Measurements from ENCODE around the gene ATP6V1A.
A peak's percentile ranks its signal among the peaks of the same experiment; 100 is the strongest.

Gene ATP6V1A

GRCh38 chr3:113747283-113748046 is 630 bp downstream of the ATP6V1A start:
- DNase-seq = peak; percentile 8

DNA sequence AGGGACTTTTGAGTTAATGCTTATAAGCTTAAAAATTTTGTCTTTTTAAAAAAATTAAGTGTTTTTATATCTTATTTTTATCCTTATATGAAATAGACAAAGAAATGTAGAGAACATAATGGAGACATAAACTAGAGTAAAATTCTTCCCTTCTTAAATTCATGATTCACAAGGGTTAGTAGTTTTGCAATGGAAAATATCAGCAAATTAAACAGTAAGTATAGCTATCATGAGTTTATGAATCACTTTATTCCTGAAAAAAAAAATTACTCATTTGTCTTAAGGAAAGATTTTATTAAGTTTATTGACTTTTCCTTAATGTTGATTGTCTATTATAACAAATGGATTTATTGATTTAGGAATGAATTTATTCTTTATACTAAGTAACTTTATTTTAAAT is 4.3 kb downstream of the ATP6V1A start:
- no peak for DNase-seq

DNA sequence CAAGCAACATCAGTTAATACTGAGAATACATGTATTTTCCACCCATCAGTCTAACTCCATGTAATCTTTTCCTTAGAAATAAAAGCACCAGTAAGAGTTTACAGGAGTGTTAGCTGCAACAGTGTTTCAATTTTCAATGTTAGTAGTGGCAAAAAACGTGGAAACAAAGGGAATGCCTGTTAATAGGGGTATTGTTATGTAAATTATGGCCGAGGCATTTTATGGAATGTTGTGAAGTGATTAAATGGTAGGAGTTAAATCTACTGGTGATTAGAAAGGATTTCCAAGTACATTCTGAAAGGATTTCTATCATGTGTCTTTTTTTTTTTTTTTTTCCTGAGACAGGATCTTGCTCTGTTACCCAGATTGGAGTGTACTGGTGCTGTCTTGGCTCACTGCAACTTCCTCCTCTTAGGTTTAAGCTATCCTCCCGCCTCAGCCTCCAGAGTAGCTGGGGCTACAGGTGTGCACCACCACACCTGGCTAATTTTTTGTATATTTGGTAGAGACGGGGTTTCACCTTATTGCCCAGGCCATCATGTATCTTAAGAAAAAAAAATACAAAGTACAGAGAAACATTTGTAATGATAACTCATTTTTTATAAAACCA is 6.6 kb downstream of the ATP6V1A start:
- DNase-seq = no peak

DNA sequence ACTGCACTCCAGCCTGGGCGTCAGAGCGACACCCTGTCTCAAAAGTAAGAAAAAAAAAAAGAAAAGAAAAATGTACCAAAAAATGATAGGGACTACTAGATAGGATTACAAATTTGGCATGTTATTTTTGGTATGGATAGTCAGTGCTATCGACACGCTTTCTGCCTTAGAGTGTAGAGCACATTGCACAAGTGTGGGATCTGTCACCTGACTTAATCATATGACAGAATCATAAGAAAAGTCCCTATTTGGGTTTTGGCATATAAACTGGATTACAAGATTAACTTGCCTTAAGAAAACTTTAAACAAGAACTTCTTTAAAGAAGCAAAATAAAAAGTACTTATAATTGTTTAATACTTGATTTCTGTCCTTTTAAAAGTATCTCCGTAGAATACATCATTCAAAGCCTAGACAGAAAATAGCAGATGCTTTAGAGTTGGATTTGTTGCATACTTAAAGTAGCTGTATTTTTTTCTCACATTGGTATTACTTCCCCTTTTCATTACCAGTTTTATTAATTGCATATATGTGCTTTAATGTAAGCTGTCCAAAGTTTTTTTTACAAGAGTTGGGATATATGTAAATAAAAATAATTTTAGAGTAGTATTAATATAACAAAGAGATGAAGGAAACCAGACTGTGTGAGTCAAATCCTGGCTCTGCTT is 7.8 kb downstream of the ATP6V1A start:
- DNase-seq = no peak

- DNase-seq = peak; percentile 74
Measured at GRCh38 chr3:113758389-113759024, 11.7 kb downstream of the ATP6V1A start.

GRCh38 chr3:113764698-113765097 is 17.9 kb downstream of the ATP6V1A start:
- DNase-seq = no peak

DNA sequence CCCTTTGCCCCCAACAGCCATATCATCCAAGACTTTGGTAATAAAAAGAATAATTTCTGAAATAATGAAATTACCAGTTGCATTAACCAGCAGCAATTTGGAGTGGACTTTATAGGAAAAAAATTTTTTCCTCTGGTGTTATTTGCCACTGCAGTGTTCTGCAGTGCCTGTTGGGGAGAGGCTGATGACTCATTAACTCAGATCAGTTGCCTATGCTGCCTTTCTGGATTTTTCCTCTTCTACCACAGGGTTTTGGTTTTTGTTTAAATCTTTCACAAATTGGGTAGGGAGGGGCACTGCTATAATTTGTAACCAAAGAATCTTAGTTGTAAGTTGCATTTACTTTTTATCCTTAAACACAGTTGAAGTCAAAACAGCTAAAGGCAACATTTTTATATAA is 22.7 kb downstream of the ATP6V1A start:
- peak; percentile 54 for DNase-seq

DNA sequence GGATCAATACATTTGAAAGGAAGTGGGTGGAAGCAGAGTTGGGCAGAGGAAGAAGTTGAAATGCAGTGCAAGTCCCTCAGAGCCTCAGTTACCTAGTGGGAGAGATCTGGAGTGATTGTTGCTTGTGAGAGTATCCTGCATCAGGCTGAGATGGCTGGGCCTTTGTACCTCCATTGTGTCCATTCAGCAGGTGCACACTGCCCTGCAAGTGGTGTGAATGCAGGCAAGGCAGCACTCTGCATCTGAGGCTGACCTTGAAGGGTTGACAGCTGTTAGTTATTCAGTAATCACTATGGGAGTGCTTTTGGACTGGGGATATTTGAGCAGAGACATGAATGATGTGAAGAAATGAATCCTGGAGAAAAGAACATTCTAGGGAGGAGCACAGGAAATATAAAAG is 25.2 kb downstream of the ATP6V1A start:
- no peak for DNase-seq

GRCh38 chr3:113773381-113773780 is 26.5 kb downstream of the ATP6V1A start:
- DNase-seq = peak; percentile 48

DNA sequence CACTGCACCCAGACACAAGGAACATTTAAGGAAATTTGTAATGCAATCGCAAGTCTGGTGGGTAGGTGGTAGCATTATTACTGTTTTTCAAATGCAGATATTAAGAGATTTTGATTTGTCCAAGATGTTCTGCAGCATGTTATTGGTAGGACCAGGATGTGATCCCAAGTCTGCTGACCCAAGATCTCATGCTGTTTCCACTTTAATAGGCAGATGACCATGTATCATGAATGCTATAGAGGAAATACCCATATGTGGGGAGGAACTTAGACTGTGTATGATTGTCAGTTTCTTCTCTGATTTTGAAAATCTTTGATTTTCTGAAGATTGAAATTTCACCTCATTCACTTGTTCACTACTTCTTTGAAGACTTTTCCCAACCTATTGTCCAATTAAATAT is 28.7 kb downstream of the ATP6V1A start:
- DNase-seq = no peak

DNA sequence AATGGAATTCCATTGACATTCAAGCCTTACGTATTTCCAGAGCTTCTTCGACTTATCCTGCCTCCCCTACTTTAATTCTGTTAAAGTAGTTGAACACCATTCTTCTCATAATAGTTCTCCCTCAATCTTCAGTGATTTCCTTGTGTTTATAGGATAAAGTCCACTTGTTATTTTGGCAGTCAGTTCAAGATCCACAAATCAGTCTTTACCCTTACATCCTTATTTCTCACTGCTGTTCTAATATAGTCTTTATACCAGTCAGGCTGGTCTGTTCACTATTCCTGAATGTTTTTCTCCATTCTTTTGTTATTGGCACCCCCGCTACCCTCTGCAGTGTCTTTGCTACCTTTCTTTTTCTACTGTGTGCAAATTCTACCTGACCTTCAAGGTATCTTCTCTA is 29.7 kb downstream of the ATP6V1A start:
- DNase-seq = no peak

DNA sequence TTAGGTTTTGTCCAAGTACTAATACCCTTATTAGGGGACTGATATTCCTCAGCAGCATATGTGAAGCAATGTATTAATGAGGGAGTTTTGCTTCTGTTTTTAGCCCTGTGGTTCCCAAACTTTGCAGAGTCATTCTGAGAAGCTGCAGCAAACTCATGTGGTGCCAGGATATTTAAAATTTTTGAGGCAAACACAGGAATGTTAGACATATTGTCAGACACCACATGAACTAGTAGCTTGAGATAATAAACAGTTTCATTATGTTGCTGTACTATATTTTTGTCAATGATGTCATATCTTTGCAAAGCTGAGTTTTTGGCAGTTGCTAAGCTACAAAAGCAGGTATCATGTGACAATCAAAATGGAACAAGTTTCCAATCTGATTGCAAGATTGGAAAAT is 36.6 kb downstream of the ATP6V1A start:
- peak; percentile 98 for DNase-seq

DNA sequence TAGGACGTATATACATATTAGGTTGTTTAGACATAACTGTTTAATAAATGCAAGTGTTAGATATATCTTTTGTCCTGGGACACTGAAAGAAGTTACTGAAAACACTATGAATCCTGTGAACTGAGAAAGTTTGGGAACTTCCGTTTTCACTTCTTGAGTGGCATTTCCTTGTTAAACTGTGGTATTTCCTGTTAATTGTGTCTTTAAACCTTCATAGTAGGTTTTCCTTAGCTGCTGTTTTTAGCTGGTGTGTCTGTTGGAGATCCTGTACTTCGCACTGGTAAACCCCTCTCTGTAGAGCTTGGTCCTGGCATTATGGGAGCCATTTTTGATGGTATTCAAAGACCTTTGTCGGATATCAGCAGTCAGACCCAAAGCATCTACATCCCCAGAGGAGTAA is 37.1 kb downstream of the ATP6V1A start:
- peak; percentile 7 for DNase-seq

- DNase-seq = no peak
Measured at GRCh38 chr3:113791381-113791780, 44.5 kb downstream of the ATP6V1A start.

DNA sequence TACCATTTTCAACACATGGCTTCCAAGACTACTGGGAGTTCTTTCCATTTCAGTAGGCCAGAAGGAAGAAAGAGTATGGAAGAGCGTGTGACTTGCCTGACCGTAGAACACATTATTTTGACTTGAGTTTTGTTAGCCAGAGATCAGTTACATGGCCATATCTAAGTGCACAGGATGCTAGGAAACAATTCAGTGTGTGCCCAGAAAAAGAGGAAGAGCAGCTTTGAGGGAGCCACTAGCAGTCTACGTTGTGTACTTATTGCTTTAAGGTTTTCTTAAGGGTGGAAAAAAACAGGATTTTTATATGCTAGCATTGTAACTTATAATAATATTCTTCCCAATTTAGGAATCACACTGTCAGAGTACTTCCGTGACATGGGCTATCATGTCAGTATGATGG is 47.7 kb downstream of the ATP6V1A start:
- no peak for DNase-seq

DNA sequence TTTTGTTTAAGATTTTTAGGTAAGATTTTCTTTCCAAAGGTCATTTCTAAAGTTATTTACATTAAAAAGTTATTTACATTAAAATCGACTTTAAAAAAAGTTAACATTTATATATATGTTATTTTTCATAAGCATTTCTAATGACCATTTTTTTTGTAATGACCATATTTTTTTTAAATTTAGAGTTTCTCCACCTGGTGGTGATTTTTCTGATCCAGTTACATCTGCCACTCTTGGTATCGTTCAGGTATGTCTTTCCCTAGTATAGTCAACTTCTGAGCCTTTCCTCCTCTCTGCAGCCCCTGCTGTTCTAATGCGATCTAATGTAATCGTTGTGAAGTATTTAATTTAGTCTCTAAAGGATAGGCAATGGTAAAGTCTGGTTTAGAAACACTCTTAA is 48.9 kb downstream of the ATP6V1A start:
- DNase-seq = no peak

GRCh38 chr3:113802795-113803455 is 56.1 kb downstream of the ATP6V1A start:
- DNase-seq = no peak

DNA sequence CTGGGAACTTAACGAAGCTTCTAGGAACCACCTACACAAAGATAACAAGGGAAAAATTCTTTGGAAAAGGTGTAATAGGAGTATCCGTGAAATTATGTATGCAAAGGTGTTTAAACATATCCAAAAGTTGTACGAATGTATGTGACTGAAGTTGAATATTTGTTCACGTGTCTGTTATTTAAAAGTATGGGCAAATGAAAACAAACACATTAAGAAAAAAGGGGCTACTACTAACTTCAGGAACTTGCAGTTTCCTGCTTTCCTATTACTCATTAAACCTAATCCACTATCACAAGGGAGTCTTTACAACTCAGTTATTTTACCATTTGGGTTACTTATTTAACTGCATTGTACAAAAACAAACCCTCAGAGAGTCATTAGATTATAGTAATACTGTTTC is 57.8 kb downstream of the ATP6V1A start:
- DNase-seq = no peak

DNA sequence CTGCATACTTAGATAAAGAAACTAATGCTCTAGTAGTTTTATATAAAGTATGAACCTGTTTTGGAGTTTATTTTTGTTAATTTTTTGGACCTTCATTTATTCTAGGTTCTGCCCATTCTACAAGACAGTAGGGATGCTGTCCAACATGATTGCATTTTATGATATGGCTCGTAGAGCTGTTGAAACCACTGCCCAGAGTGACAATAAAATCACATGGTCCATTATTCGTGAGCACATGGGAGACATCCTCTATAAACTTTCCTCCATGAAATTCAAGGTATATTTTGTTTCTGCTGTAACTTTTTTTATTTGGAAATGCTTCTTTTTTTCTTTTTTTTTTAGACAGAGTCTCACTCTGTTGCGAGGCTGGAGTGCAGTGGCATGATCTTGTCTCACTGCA is 58.4 kb downstream of the ATP6V1A start:
- DNase-seq = no peak

DNA sequence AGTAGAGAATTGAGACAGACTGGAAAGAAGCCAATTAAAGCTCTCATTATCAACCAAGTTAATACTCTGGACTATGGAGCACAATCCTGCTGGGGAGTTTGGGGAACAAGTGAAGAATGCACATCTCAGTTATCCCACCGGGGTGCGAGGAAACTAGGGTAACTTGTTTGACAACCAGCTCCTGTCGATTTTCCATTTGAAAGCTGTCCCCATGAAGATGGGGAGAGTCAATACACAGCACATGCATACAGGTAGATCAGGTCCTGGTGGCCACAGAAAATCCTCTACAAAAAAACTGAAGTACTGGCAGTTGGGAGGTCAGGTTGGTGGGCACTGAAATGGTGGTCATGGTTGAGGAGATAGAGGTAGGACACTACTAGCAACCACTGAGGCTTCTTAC is 66.0 kb downstream of the ATP6V1A start:
- DNase-seq = no peak

GRCh38 chr3:113819866-113820265 is 73.0 kb downstream of the ATP6V1A start:
- DNase-seq = no peak

DNA sequence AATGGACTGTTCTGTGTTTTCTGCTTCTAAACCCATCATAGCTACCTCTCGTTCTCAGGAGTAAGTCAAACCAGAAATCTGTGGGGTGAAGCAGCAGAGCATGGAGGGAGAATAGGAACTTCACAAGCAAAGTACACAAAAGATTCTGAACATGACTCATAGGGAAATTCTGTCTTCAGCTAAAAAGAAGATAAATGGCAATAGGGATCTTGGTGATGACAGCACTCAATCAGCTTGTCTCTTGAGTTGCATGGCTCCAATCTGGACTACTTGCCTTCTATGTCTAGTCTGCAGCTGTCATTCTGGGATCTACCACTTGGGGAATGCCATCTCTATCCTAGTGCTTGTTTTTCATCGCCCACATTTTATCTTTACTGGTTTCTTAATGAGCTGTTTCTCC is 78.3 kb downstream of the ATP6V1A start:
- DNase-seq = peak; percentile 28

- no peak for DNase-seq
Measured at GRCh38 chr3:113828600-113828999, 81.8 kb downstream of the ATP6V1A start.

Data from fibroblast of skin of right quadriceps (primary cell).